Hematopoietic multipotent progenitor cell treated with erythropoietin and hydrocortisone succinate and interleukin-3 and kit ligand, for 8 days (in vitro differentiated cells): ENCODE measurements around the gene SLC6A6.

Experiments
- DNase-seq: peaks from one replicate; pipeline ENCODE4 v3.0.0-alpha.2; 2015

The SLC6A6 gene

GRCh38 chr3:14473411-14473891 is 71.0 kb downstream of the SLC6A6 start:
- DNase-seq: no peak

GRCh38 chr3:14474363-14475081 is 72.1 kb downstream of the SLC6A6 start:
- DNase-seq: no peak

GRCh38 chr3:14475621-14476020 is 73.2 kb downstream of the SLC6A6 start:
- DNase-seq: no peak

GRCh38 chr3:14476583-14477265 is 74.3 kb downstream of the SLC6A6 start:
- DNase-seq: no peak

GRCh38 chr3:14477311-14477935 is 75.0 kb downstream of the SLC6A6 start:
- no peak for DNase-seq

- no peak for DNase-seq
Measured at GRCh38 chr3:14478956-14479550, 76.6 kb downstream of the SLC6A6 start.

GRCh38 chr3:14479591-14479990 is 77.2 kb downstream of the SLC6A6 start:
- DNase-seq: no peak

- no peak for DNase-seq
Measured at GRCh38 chr3:14480207-14481017, 78.0 kb downstream of the SLC6A6 start.

GRCh38 chr3:14481018-14481645 is 78.7 kb downstream of the SLC6A6 start:
- DNase-seq: no peak

GRCh38 chr3:14481646-14482036 is 79.2 kb downstream of the SLC6A6 start:
- DNase-seq: no peak

GRCh38 chr3:14482271-14482721 is 79.9 kb downstream of the SLC6A6 start:
- DNase-seq: peak; percentile 9

GRCh38 chr3:14483286-14483685 is 80.9 kb downstream of the SLC6A6 start:
- no peak for DNase-seq

- DNase-seq: no peak
Measured at GRCh38 chr3:14484741-14485140, 82.3 kb downstream of the SLC6A6 start.

- no peak for DNase-seq
Measured at GRCh38 chr3:14485981-14486380, 83.6 kb downstream of the SLC6A6 start.

- DNase-seq: no peak
Measured at GRCh38 chr3:14486460-14486859, 84.1 kb downstream of the SLC6A6 start.

- no peak for DNase-seq
Measured at GRCh38 chr3:14487086-14487485, 84.7 kb downstream of the SLC6A6 start.

GRCh38 chr3:14487821-14488220 is 85.4 kb downstream of the SLC6A6 start:
- DNase-seq: no peak

GRCh38 chr3:14488286-14489041 is 86.1 kb downstream of the SLC6A6 start:
- DNase-seq: no peak

GRCh38 chr3:14489641-14490040 is 87.2 kb downstream of the SLC6A6 start:
- DNase-seq: no peak

- DNase-seq: no peak
Measured at GRCh38 chr3:14490255-14490654, 87.8 kb downstream of the SLC6A6 start.

GRCh38 chr3:14490831-14491230 is 88.4 kb downstream of the SLC6A6 start:
- no peak for DNase-seq
